ENCODE data around the gene CDCP1. TPM values are rescaled to one million over a fixed set of nuclear protein-coding genes. Genes with fewer than 3 reads are reported as not detected.
A peak's percentile ranks its signal among the peaks of the same experiment; 100 is the strongest.

The CDCP1 gene
- total RNA-seq, 2 donors from 2014 or later: 3.4 to 7.3 TPM

GRCh38 chr3:45041666-45042065, 104.5 kb downstream of the CDCP1 start:
- H3K27ac ChIP-seq: no peak overlapping the region
- peaks cover 0 to 14% of the 10 kb centered on the region in 2 donors for H3K4me1 ChIP-seq (ENCODE audit: control insufficient read depth in 1 of 2, low read depth in 2 of 2)
- no peaks in the 10 kb centered on the region for H3K27me3 ChIP-seq (replicated peaks; ENCODE audit: insufficient read depth)
- no peaks in the 10 kb centered on the region for H3K9me3 ChIP-seq
- ATAC-seq (ENCODE audit: insufficient number of reproducible peaks, low FRiP score, low read depth) (no peak), DNase-seq (ENCODE audit: low spot score) (no peak)
- H3K36me3 ChIP-seq: no peaks in the 10 kb centered on the region
- H3K4me3 ChIP-seq: no peak overlapping the region
- no peak for TF ChIP-seq CTCF (IDR thresholded peaks at IDR 0.05)

- peaks cover 4 to 30% of the 10 kb centered on the region in 2 donors for H3K4me1 ChIP-seq (ENCODE audit: control insufficient read depth in 1 of 2, low read depth in 2 of 2)
- H3K27me3 ChIP-seq (replicated peaks; ENCODE audit: insufficient read depth): no peaks in the 10 kb centered on the region
- no peaks in the 10 kb centered on the region for H3K36me3 ChIP-seq
- DNase-seq (ENCODE audit: low spot score): peak; percentile 86
- TF ChIP-seq CTCF (IDR thresholded peaks at IDR 0.05): peak; percentile 82
- no peak overlapping the region for H3K27ac ChIP-seq
- H3K4me3 ChIP-seq: peak overlapping the region; percentile 44
- ATAC-seq (ENCODE audit: insufficient number of reproducible peaks, low FRiP score, low read depth): peak; percentile 65
- H3K9me3 ChIP-seq: no peaks in the 10 kb centered on the region
Measured at GRCh38 chr3:45037720-45038455, 108.3 kb downstream of the CDCP1 start.

DNA sequence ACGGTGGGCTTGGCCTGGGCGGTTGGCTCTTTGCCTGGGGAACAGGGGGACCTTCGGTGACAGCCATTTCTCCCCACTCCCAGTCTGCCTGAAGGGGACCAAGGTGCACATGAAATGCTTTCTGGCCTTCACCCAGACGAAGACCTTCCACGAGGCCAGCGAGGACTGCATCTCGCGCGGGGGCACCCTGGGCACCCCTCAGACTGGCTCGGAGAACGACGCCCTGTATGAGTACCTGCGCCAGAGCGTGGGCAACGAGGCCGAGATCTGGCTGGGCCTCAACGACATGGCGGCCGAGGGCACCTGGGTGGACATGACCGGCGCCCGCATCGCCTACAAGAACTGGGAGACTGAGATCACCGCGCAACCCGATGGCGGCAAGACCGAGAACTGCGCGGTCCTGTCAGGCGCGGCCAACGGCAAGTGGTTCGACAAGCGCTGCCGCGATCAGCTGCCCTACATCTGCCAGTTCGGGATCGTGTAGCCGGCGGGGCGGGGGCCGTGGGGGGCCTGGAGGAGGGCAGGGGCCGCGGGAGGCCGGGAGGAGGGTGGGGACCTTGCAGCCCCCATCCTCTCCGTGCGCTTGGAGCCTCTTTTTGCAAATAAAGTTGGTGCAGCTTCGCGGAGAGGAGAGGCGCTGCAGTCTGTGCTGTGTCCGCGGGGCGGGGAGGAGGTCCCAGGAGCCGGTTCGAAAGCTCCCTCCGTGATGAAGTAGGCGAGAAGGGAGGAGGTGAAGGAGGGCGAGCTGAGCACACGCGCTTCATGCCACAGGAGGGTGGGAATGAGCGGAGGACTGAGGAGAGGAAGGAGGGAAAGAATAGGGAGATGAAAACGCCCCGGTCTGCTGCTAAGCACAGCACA, 110.5 kb downstream of the CDCP1 start:
- no peak overlapping the region for H3K27ac ChIP-seq
- H3K9me3 ChIP-seq: no peaks in the 10 kb centered on the region
- no peaks in the 10 kb centered on the region for H3K36me3 ChIP-seq
- DNase-seq (ENCODE audit: low spot score) (no peak), ATAC-seq (ENCODE audit: insufficient number of reproducible peaks, low FRiP score, low read depth) (no peak)
- H3K4me1 ChIP-seq (ENCODE audit: control insufficient read depth in 1 of 2, low read depth in 2 of 2): peaks cover 4 to 27% of the 10 kb centered on the region in 2 donors
- peak overlapping the region; percentile 71 for H3K4me3 ChIP-seq
- peak; percentile 25 for TF ChIP-seq CTCF (IDR thresholded peaks at IDR 0.05)
- H3K27me3 ChIP-seq (replicated peaks; ENCODE audit: insufficient read depth): no peaks in the 10 kb centered on the region

DNA sequence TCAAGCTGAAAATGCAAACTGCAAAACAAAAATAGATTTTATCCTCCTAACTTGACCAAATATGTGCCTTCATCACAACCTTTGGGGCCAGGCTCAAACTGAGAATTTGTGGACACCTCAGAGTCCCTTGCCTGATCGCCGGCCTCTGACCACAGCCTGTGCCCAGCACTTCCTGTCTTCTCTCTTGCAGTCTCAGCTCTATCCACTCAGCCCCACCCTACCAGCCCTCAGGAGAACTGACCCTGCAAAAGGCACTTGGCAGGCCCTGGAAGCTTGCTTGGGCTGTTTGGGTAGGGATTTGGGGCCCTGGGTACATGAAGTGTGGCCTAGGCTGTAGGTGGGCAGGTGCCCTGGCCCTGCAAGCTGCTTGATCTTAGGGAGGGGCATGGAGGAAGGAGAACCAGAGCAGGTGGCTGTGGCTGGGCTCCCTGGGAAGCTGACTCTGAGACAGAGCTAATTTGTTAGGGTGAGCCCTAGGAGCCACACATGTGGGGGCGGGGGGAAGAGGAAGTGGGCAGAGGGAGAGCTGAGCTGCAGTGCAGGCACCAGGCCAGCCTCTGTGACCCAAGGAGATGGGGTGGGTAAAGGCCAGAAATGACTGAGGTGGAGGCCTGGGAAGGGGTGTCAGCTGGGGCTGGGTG, 111.4 kb downstream of the CDCP1 start:
- Histone ChIP-seq H3K4me3 (no peak overlapping the region), H3K36me3 (no peaks in the 10 kb centered on the region), H3K9me3 (no peaks in the 10 kb centered on the region), H3K27ac (no peak overlapping the region), H3K27me3 (replicated peaks; ENCODE audit: insufficient read depth) (no peaks in the 10 kb centered on the region), H3K4me1 (ENCODE audit: control insufficient read depth in 1 of 2, low read depth in 2 of 2) (peaks cover 4 to 33% of the 10 kb centered on the region in 2 donors)
- no peak for TF ChIP-seq CTCF (IDR thresholded peaks at IDR 0.05)
- ATAC-seq (ENCODE audit: insufficient number of reproducible peaks, low FRiP score, low read depth) (no peak), DNase-seq (ENCODE audit: low spot score) (no peak)

- peak overlapping the region in 1 of 2 donors; percentile 11 for H3K27ac ChIP-seq
- H3K4me1 ChIP-seq (ENCODE audit: control insufficient read depth in 1 of 2, low read depth in 2 of 2): peaks cover 4 to 40% of the 10 kb centered on the region in 2 donors
- DNase-seq (ENCODE audit: low spot score): no peak
Measured at GRCh38 chr3:45033791-45034190, 112.4 kb downstream of the CDCP1 start.

More at GRCh38 chr3:45033791-45034190, 112.4 kb downstream of the CDCP1 start:
- Histone ChIP-seq H3K27me3 (replicated peaks; ENCODE audit: insufficient read depth) (no peaks in the 10 kb centered on the region), H3K36me3 (no peaks in the 10 kb centered on the region), H3K9me3 (no peaks in the 10 kb centered on the region), H3K4me3 (no peak overlapping the region)
- ATAC-seq (ENCODE audit: insufficient number of reproducible peaks, low FRiP score, low read depth): no peak
- no peak for TF ChIP-seq CTCF (IDR thresholded peaks at IDR 0.05)
